H1 (cell line): ENCODE results near the gene ZNF385C. TPM values are rescaled to one million over a fixed set of nuclear protein-coding genes. Genes with fewer than 3 reads are reported as not detected.

Experiments
- CTCF ChIA-PET: fragments of 300-600 bp; sonication (Branson Sonifier 250); formaldehyde crosslinking; loops from one replicate; lab custom pipeline; 2021; ENCODE audit not compliant: partially characterized antibody; lab: Charles Lee
- POLR2A ChIA-PET: fragments of 300-600 bp; sonication (Branson Sonifier 250); formaldehyde crosslinking; loops from one replicate; lab custom pipeline; 2021; ENCODE audit warnings: inconsistent platforms; ENCODE audit not compliant: partially characterized antibody; lab: Charles Lee
- DNase-seq, 2 experiments: peaks; one replicate each; pipeline versions ENCODE4 v3.0.0 to v3.0.0-alpha.2; 2010 to 2022; ENCODE audit warnings: low spot score in 2 of 2, low read depth in 1 of 2, mixed read lengths in 1 of 2
- FAIRE-seq: peaks from 2 replicates; lab custom pipeline; 2011; peaks lifted over from hg19 to GRCh38; lab: Jason Lieb, UNC
- H2AFZ ChIP-seq: 2 replicates; pipeline ENCODE4 v1.8.1; 2012; ENCODE audit warnings: low read length, inconsistent platforms
- H2AK5ac ChIP-seq: 2 replicates; pipeline ENCODE4 v1.6.1; 2013; ENCODE audit warnings: low read depth, low read length
- H2BK120ac ChIP-seq: replicated peaks from 2 replicates; pipeline ENCODE3; 2013; ENCODE audit warnings: low read depth, low read length, inconsistent platforms
- H2BK12ac ChIP-seq: 2 replicates; pipeline ENCODE4 v1.6.1; 2013; ENCODE audit warnings: low read depth, low read length
- H2BK15ac ChIP-seq: 2 replicates; pipeline ENCODE4 v1.6.1; 2013; ENCODE audit warnings: low read length
- H2BK20ac ChIP-seq: 2 replicates; pipeline ENCODE4 v1.6.1; 2013; ENCODE audit warnings: low read length
- H2BK5ac ChIP-seq: 2 replicates; pipeline ENCODE4 v1.6.1; 2013; ENCODE audit warnings: low read depth, low read length
- H3K14ac ChIP-seq: 2 replicates; pipeline ENCODE4 v1.6.1; 2013; ENCODE audit warnings: inconsistent platforms; ENCODE audit not compliant: insufficient read length
- H3K18ac ChIP-seq: 2 replicates; pipeline ENCODE4 v1.6.1; 2013; ENCODE audit warnings: low read length; ENCODE audit errors: extremely low read depth
- H3K23ac ChIP-seq: 2 replicates; pipeline ENCODE4 v1.6.1; 2013; ENCODE audit warnings: inconsistent platforms; ENCODE audit not compliant: insufficient read length
- H3K23me2 ChIP-seq: 2 replicates; pipeline ENCODE4 v1.6.1; 2013; ENCODE audit warnings: low read depth, low read length
- H3K27ac ChIP-seq: 2 replicates; pipeline ENCODE4 v1.6.1; 2011; ENCODE audit warnings: low read depth, low read length, inconsistent platforms
- H3K27me3 ChIP-seq, 4 experiments: replicated peaks in 1 of 4; 1 replicate in 1 of 4; 2 replicates in 3 of 4; pipeline versions ENCODE4 v1.6.1 to v1.8.1; 2011 to 2013; ENCODE audit warnings: low read length in 3 of 4, mild to moderate bottlenecking in 3 of 4, inconsistent platforms in 2 of 4, mixed read lengths in 2 of 4, moderate library complexity in 1 of 4; ENCODE audit not compliant: control insufficient read depth in 3 of 4, insufficient read depth in 3 of 4; ENCODE audit errors: extremely low read depth in 1 of 4
- H3K36me3 ChIP-seq, 4 experiments: 2 replicates each; pipeline versions ENCODE4 v1.6.1 to v1.8.1; 2011 to 2013; ENCODE audit warnings: mild to moderate bottlenecking in 4 of 4, low read length in 3 of 4, moderate library complexity in 2 of 4, control low read depth in 1 of 4, inconsistent platforms in 1 of 4; ENCODE audit not compliant: insufficient read depth in 4 of 4, control insufficient read depth in 2 of 4
- H3K4ac ChIP-seq: replicated peaks from 2 replicates; pipeline ENCODE3; 2013; ENCODE audit warnings: low read length, low read depth, mixed read lengths, inconsistent platforms; ENCODE audit not compliant: insufficient read length
- H3K4me1 ChIP-seq, 4 experiments: replicated peaks in 1 of 4; 1 replicate in 1 of 4; 2 replicates in 3 of 4; pipeline versions ENCODE4 v1.6.1 to v1.8.1; 2011 to 2013; ENCODE audit warnings: low read length in 3 of 4, inconsistent platforms in 2 of 4, mixed read lengths in 1 of 4; ENCODE audit not compliant: insufficient read depth in 4 of 4, control insufficient read depth in 3 of 4
- H3K4me2 ChIP-seq, 2 experiments: 2 replicates each; pipeline versions ENCODE4 v1.6.1 to v1.8.1; 2011 to 2013; ENCODE audit warnings: low read depth in 2 of 2, low read length in 2 of 2, control low read depth in 1 of 2, inconsistent platforms in 1 of 2, mild to moderate bottlenecking in 1 of 2; ENCODE audit not compliant: insufficient read depth in 1 of 2
- H3K4me3 ChIP-seq, 4 experiments: fragments of 200-600, 300-600 bp in 1 of 4; sonication (generic), shearing (Covaris generic), sonication (Bioruptor Twin) in 1 of 4; 2 replicates each; pipeline versions ENCODE4 v1.5.1 to v1.8.1; 2011 to 2016; ENCODE audit warnings: low read length in 4 of 4, low read depth in 3 of 4, control low read depth in 2 of 4, inconsistent platforms in 2 of 4, mild to moderate bottlenecking in 2 of 4, mixed read lengths in 1 of 4, moderate library complexity in 1 of 4; ENCODE audit not compliant: insufficient read depth in 2 of 4; ENCODE audit errors: extremely low read depth in 1 of 4
- H3K56ac ChIP-seq: replicated peaks from 2 replicates; pipeline ENCODE3; 2013; ENCODE audit warnings: low read depth, mild to moderate bottlenecking, mixed read lengths, low read length, inconsistent platforms; ENCODE audit not compliant: insufficient read length
- H3K79me1 ChIP-seq: 2 replicates; pipeline ENCODE4 v1.6.1; 2013; ENCODE audit warnings: low read depth, low read length, control low read depth
- H3K79me2 ChIP-seq, 2 experiments: 2 replicates each; pipeline versions ENCODE4 v1.6.1 to v1.8.1; 2012 to 2013; ENCODE audit warnings: low read length in 2 of 2, mild to moderate bottlenecking in 2 of 2, inconsistent platforms in 1 of 2; ENCODE audit not compliant: insufficient read depth in 2 of 2, control insufficient read depth in 1 of 2
- H3K9ac ChIP-seq, 4 experiments: replicated peaks in 1 of 4; 1 replicate in 1 of 4; 2 replicates in 3 of 4; pipeline versions ENCODE4 v1.6.1 to v1.8.1; 2011 to 2013; ENCODE audit warnings: low read depth in 3 of 4, low read length in 3 of 4, control low read depth in 2 of 4, mild to moderate bottlenecking in 2 of 4, moderate library complexity in 2 of 4, inconsistent platforms in 1 of 4; ENCODE audit errors: extremely low read depth in 1 of 4
- H3K9me3 ChIP-seq, 2 experiments: 2 replicates each; pipeline versions ENCODE4 v1.6.1 to v1.8.1; 2012 to 2013; ENCODE audit warnings: mild to moderate bottlenecking in 2 of 2, moderate library complexity in 2 of 2, control low read depth in 1 of 2, inconsistent platforms in 1 of 2, low read depth in 1 of 2, low read length in 1 of 2, mixed read lengths in 1 of 2; ENCODE audit not compliant: insufficient read depth in 2 of 2
- H4K20me1 ChIP-seq, 2 experiments: replicated peaks in 1 of 2; 2 replicates each; pipeline versions ENCODE3 to v1.8.1; 2011 to 2013; ENCODE audit warnings: inconsistent platforms in 2 of 2, low read length in 2 of 2, mild to moderate bottlenecking in 1 of 2; ENCODE audit not compliant: insufficient read depth in 2 of 2, control insufficient read depth in 1 of 2
- H4K5ac ChIP-seq: 2 replicates; pipeline ENCODE4 v1.6.1; 2013; ENCODE audit warnings: low read length, low read depth, mixed read lengths, inconsistent platforms; ENCODE audit not compliant: insufficient read length
- H4K8ac ChIP-seq: 2 replicates; pipeline ENCODE4 v1.8.0; 2013; ENCODE audit warnings: mild to moderate bottlenecking, moderate library complexity, low read length, inconsistent platforms; ENCODE audit not compliant: insufficient read depth; ENCODE audit errors: extremely low read depth
- H4K91ac ChIP-seq: replicated peaks from 2 replicates; pipeline ENCODE3; 2013; ENCODE audit warnings: low read length, mixed read lengths, inconsistent platforms; ENCODE audit not compliant: insufficient read length
- BCL11A ChIP-seq, 2 experiments: IDR thresholded peaks; one replicate each; pipeline ENCODE4 v1.6.1; 2011; ENCODE audit warnings: low read depth in 2 of 2, low read length in 2 of 2, mild to moderate bottlenecking in 2 of 2
- CHD2 ChIP-seq: IDR thresholded peaks from 2 replicates; pipeline ENCODE4 v1.6.1; 2012; ENCODE audit warnings: low read length, improper control_type of control experiment
- NANOG ChIP-seq: IDR thresholded peaks from 2 replicates; pipeline ENCODE4 v1.6.1; 2011; ENCODE audit warnings: low read length, low read depth, mild to moderate bottlenecking, inconsistent platforms; ENCODE audit not compliant: insufficient read depth, poor library complexity, severe bottlenecking
- POLR2A ChIP-seq, 2 experiments: IDR thresholded peaks; 1 replicate in 1 of 2; 2 replicates in 1 of 2; pipeline ENCODE4 v1.6.1; 2011; ENCODE audit warnings: low read depth in 2 of 2, low read length in 2 of 2, mild to moderate bottlenecking in 2 of 2; ENCODE audit errors: control extremely low read depth in 1 of 2
- POU5F1 ChIP-seq: IDR thresholded peaks from 2 replicates; pipeline ENCODE4 v1.6.1; 2011; ENCODE audit warnings: low read depth, mild to moderate bottlenecking, low read length, moderate library complexity
- SIN3A ChIP-seq, 2 experiments: IDR thresholded peaks in 1 of 2; conservative IDR thresholded peaks in 1 of 2; 2 replicates each; pipeline ENCODE4 v1.6.1; 2011 to 2012; ENCODE audit warnings: low read length in 2 of 2, improper control_type of control experiment in 1 of 2, low read depth in 1 of 2, mild to moderate bottlenecking in 1 of 2
- SIRT6 ChIP-seq: IDR thresholded peaks from one replicate; pipeline ENCODE4 v1.7.1; 2012; ENCODE audit warnings: low read length, inconsistent platforms
- TCF12 ChIP-seq: IDR thresholded peaks from 2 replicates; pipeline ENCODE4 v1.6.1; 2011; ENCODE audit warnings: low read depth, mild to moderate bottlenecking, low read length
- WGBS, 2 experiments: shearing (Covaris generic) in 1 of 2; methylation state at CpG; one replicate each; pipeline versions ENCODE4 v1.1.6 to v1.1.7; 2013 to 2015; ENCODE audit warnings: low lambda C conversion rate in 2 of 2, mixed read lengths in 2 of 2, inconsistent platforms in 1 of 2, low coverage in 1 of 2, missing lambda C conversion rate in 1 of 2; ENCODE audit not compliant: insufficient replicate concordance in 2 of 2, insufficient coverage in 1 of 2, insufficient read length in 1 of 2; ENCODE audit errors: extremely low coverage in 1 of 2, missing lambda C conversion rate in 1 of 2; 5-methylcytosine and 5-hydroxymethylcytosine counted together
- polyA plus RNA-seq, 7 experiments: library from polyadenylated mRNA; depleted of rRNA in 3 of 7; stranded (reverse) in 5 of 7; unstranded in 2 of 7; fragments of >200 nt in 5 of 7; fragments of 200-250 nt in 2 of 7; gene quantifications; 1 replicate in 5 of 7; 2 replicates in 1 of 7; 4 replicates in 1 of 7; pipeline versions ENCODE4 v1.2.1 to v1.2.3, GENCODE V29; 2011 to 2013; ENCODE audit warnings: missing spikeins in 2 of 7, mixed read lengths in 2 of 7
- total RNA-seq: library from RNA; stranded (reverse); fragmentation: NEBNext Ultra II Directional; extraction: Animal tissue kit (Norgen Biotek cat#: 25700); gene quantifications from 2 replicates; pipeline ENCODE4 v1.2.1, GENCODE V29; 2021

ZNF385C gene
- total and polyA plus RNA-seq, 2 of the 8 experiments (the other 6 are each of a cell fraction or from before 2014, with no cell fraction given): 3.9 to 6.1 TPM

- CTCF ChIA-PET: interaction anchor here (0.7 to 38.8 kb wide), 21 partner anchors 12 to 194 kb away, joined by 3 to 1084 read pairs (median 5); partner anchors contain the start of genes CNP, DHX58, DNAJC7 and HSPB9
- H3K4me1 ChIP-seq: peaks cover 0 to 12% (median 5%) of the 10 kb centered on the region in 4 experiments; a peak in 4 of 7 replicates
- 82% methylated on average over 6 of the region's 7 CpGs; no CpG with 5 or more reads in 1 of the 2 experiments for WGBS, 2 experiments
- POLR2A ChIA-PET: interaction anchor here (0.9 to 6.0 kb wide), 12 partner anchors 9 to 508 kb away, joined by 3 to 51 read pairs (median 3); partner anchors contain the start of genes DHX58, DNAJC7 and NKIRAS2
- H3K27ac ChIP-seq: no peak overlapping the region
- no peaks in the 10 kb centered on the region for H3K27me3 ChIP-seq
- H2BK120ac ChIP-seq: no peak overlapping the region
- TF ChIP-seq POU5F1 (no peak), SIN3A (conservative IDR thresholded peaks at IDR 0.05 in 1 of 2, IDR thresholded peaks at IDR 0.05 in 1 of 2; ENCODE audit: low read depth in 1 of 2, low read length in 2 of 2) (no peak), TCF12 (no peak), CHD2 (no peak), SIRT6 (no peak), BCL11A (IDR thresholded peaks at IDR 0.05; ENCODE audit: low read depth in 2 of 2, low read length in 2 of 2) (no peak), POLR2A (IDR thresholded peaks at IDR 0.05; ENCODE audit: control extremely low read depth in 1 of 2, low read depth in 2 of 2, low read length in 2 of 2) (no peak), NANOG (no peak)
- H2BK12ac ChIP-seq: no peak overlapping the region; the same call in 1 of the 2 replicates
- no peak overlapping the region for H4K8ac ChIP-seq
- 0 out of 2 replicates have a peak overlapping the region, but pooled peaks have one; percentile 72 for H2BK20ac ChIP-seq
- no peak overlapping the region for H3K4ac ChIP-seq
- H3K4me3 ChIP-seq: no peak overlapping the region
- 0 out of 2 replicates have a peak, but pooled peaks cover 2% of the 10 kb centered on the region for H3K23me2 ChIP-seq
- no peak overlapping the region for H2AK5ac ChIP-seq
- no peak overlapping the region for H4K5ac ChIP-seq
- no peak overlapping the region for H3K56ac ChIP-seq
- H4K20me1 ChIP-seq: no peaks in the 10 kb centered on the region
- H3K36me3 ChIP-seq: peaks cover 1 to 9% (median 5%) of the 10 kb centered on the region in 4 experiments; a peak in 5 of 8 replicates
- no peak overlapping the region for H3K14ac ChIP-seq
- no peak overlapping the region for H3K4me2 ChIP-seq
- 0 out of 2 replicates have a peak, but pooled peaks cover 2% of the 10 kb centered on the region for H3K79me1 ChIP-seq
- H3K79me2 ChIP-seq: no peaks in the 10 kb centered on the region
- FAIRE-seq (no peak), DNase-seq (no peak)
- peak overlapping the region; percentile 8 for H4K91ac ChIP-seq
- H3K9me3 ChIP-seq: no peaks in the 10 kb centered on the region
- H2BK5ac ChIP-seq: no peak overlapping the region; the same call in 1 of the 2 replicates
- H2AFZ ChIP-seq: no peak overlapping the region
- H2BK15ac ChIP-seq: no peak overlapping the region
- no peak overlapping the region for H3K23ac ChIP-seq
- H3K18ac ChIP-seq: peak overlapping the region; percentile 60; the same call in 1 of the 2 replicates
- no peak overlapping the region for H3K9ac ChIP-seq
Measured at GRCh38 chr17:42028791-42029127, 69.5 kb downstream of the ZNF385C start.
